Measurements from ENCODE around the gene CCDC69.
"Not testable (repeated sequence)": the region's sequence is repeated elsewhere in the genome, so short reads cannot be mapped to it uniquely, and the experiment has no call there.

Gene CCDC69

DNA sequence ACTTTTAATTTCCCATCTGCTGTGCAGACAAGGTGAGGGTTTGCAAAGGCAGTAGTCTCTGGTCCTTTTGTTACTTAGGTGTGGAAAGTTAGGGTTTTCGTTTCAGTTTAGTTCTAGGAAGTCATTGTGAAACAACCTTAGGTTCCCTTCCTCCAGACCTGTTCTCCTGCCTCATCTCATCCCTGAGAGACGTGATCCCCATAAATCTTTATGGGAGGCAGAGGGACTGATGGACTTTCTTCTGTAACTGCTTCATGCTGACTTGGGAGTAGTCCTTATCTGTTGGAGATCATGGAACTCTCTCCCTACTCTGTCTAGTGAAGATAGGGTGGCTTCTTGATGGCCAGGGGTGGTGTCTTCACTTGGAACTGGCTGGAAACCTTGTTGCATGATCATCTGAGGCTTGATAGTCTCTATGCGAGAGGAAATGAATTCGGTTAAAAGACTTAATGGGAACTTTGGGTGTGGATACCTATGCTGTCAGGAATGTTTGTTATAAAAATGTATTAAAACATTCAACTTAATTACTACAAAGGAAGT, 21.9 kb upstream of the CCDC69 start:
- no peak for DNase-seq

DNA sequence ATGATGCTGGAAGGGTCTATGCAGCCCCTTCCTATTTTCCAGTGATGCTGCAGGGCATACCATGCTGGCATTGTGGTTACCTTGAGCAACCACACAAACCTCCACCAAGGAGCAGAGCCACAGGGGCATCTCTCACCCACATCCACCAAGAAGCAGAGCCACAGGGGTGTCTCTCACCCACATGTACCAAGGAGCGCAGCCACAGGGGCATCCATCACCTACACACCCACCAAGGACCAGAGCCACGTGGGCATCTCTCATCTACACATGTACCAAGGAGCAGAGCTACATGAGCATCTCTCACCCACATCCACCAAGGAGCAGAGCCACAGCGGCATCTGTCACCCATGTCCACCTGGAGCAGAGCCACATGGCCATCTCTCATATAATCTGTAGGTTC, 20.3 kb upstream of the CCDC69 start:
- DNase-seq, result no peak

- DNase-seq, result no peak
Measured at GRCh38 chr5:151243564-151243963, 19.7 kb upstream of the CCDC69 start.

DNA sequence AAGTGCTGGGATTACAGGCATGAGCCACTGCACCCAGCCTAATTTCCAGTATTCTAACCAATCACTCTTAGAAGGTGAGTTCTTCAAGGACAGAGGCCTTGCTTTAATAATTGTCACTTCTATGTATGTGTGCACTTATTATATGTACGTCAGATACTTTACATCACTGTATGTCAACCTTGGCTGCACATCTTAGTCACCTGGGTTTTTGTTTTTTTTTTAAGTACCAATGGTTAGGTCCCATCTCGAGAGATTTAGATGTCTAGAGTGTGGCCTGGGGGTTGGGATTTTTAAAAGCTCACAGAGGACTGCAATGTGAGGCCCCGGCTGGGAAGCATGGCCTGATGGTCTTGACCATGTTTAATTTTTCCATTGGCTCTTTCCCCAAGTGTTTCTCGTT, 19.2 kb upstream of the CCDC69 start:
- no peak for DNase-seq

- no peak for DNase-seq
Measured at GRCh38 chr5:151240924-151241635, 17.2 kb upstream of the CCDC69 start.

DNA sequence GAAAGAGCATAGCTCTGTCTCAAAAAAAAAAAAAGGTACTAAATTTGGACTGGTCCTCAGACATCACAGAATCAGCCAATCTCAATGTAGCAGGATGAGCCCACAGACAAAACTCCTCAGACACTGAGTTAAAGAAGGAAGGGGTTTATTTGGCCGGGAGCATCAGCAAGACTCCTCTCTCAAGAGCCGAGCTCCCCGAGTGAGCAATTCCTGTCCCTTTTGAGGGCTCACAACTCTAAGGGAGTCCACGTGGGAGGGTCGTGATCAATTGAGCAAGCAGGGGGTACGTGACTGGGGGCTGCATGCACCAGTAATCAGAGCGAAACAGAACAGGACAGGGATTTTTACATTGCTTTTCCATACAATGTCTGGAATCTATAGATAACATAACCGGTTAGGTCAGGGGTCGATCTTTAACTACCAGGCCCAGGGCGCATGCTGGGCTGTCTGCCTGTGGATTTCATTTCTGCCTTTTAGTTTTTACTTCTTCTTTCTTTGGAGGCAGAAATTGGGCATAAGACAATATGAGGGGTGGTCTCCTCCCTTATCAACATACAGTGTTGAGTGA, 16.5 kb upstream of the CCDC69 start:
- not testable (repeated sequence) for DNase-seq

DNA sequence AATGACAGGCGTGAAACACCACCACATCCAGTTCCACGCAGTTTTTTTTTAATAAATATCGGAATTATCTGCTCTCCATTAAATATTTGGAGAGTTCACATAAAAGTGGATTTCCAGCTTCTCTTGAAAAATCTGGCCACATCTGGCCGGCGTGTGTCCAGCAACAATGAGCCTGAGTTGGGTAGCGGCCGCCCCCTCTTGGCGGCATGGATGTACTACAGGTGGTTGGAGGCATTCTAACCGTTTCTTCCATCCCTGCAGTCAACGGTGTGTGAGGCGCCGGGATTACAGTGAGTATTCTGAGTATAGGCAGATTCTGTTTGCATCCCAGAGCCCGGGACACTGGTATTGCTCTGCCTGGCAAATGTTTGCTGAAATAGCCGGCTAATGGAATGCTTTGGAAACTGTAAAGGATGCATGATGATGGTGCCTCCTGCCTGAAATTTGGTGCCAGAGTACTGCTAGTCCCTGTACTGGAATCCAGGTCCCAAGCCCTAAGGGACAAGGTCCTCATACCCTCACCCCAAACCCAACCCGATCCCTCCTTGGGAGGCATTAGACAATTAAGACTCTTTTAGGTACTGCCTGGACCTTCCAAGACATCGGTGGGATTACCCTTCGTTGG, 15.5 kb upstream of the CCDC69 start:
- DNase-seq, result peak; percentile 64

DNA sequence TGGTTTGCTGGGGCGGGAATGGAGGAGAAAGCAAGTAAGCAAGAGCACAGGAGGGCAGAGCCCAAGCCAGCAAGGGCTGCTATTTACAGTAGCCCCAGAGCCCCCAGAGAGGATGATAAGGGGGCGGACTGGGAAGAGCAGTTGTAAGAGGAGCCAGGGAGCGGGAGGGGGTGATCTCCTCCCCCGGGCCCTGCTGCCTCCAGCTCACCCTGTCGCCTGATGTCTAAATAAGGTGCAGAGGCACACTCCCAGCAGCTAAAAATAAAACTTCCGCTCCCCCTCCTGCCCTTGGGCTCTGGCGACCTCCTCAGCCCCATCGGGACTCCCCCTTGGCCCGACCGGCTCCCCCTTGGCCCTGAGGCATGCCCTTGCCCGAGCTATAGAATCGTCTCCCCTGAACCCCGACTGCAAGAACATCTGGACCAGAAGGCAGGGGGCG, 14.4 kb upstream of the CCDC69 start:
- peak; percentile 32 for DNase-seq

DNA sequence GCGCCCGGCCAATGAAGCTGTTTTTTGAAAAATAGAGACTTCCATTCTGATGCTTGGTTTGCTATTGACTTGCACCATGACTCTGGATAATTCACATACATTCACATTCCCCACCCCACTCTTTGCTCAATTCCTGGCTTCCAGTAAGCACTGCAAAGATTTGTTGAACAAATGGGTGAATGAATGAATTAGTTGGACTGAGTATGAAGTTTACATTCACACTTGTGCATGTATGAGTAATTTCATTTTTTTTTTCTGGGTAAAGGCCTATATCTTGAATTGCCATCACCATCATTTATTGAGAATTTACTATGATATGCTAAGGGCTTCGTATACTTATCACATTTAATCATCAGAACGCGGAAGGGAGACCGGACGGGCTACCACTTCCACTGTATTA, 13.8 kb upstream of the CCDC69 start:
- no peak for DNase-seq

DNA sequence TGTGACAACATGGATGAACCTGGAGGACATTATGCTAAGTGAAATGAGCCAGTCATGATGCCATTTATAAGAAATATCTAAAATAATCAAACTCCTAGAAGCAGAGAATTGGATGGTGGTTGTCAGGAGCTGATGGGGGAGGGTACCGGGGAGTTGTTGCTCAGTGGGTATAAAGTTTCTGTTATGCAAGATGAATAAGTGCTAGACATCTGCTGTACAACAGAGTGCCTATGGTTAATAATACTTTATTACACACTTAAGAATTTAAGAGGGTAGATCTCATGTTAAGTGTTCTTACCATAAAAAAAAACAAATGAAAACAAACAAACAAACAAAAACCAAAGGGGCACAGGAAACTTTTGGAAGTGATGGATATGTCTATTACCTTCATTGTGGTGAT, 13.0 kb upstream of the CCDC69 start:
- no peak for DNase-seq

DNA sequence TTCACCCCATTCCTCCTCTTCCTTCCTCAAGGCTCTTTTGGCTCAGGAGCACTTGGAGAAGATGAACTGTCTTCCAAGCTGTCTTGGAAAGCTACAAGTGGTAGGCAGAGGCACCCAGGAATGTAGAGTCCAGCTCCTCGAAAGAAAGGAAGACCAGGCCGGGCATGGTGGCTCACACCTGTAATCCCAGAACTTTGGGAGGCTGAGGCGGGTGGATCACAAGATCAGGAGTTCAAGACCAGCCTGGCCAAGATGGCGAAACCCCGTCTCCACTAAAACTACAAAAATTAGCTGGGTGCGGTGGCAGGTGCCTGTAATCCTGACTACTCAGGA, 11.3 kb upstream of the CCDC69 start:
- DNase-seq, result not testable (repeated sequence)

DNA sequence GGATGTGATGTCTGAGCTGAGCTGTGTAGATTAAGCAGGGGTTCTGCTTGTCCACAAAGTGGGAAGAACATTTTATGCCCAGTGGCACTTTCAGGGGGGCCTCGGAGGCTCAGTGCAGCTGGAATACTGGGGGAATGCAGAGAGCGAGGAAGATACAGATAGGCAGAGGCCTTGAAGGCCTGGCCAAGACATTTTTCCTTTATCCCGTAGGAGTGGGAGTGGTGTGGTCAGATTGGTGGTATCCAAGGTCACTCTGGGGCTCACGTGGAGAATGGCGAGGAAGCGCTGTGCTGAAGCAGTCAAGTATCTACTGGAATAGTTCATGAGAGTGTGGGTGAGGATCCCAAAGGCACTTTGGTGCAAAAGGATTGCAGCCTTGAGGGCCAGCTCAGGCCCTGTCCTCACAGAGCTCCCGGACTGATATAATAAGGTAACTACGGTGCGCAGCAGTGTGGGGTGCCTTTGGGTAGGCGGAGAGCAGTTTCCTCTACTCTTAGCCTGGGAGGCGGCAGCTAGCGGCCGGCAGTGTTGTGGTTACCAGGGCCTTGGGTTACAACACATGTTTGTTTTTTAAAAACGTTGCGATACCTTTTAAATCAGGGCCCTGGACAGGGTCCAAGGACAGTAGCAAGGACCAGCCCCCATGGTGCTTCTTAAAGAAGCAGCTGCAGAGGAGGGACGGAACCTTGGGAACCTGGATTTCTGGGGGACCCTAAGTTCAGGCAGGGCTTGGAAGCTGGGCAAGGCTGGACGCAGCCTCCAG, 10.8 kb upstream of the CCDC69 start:
- DNase-seq, result no peak

- DNase-seq, result no peak
Measured at GRCh38 chr5:151233616-151234085, 9.8 kb upstream of the CCDC69 start.

- DNase-seq, result no peak
Measured at GRCh38 chr5:151231359-151231758, 7.5 kb upstream of the CCDC69 start.

- DNase-seq, result no peak
Measured at GRCh38 chr5:151230048-151230680, 6.3 kb upstream of the CCDC69 start.

GRCh38 chr5:151228986-151229385, 5.1 kb upstream of the CCDC69 start:
- no peak for DNase-seq

DNA sequence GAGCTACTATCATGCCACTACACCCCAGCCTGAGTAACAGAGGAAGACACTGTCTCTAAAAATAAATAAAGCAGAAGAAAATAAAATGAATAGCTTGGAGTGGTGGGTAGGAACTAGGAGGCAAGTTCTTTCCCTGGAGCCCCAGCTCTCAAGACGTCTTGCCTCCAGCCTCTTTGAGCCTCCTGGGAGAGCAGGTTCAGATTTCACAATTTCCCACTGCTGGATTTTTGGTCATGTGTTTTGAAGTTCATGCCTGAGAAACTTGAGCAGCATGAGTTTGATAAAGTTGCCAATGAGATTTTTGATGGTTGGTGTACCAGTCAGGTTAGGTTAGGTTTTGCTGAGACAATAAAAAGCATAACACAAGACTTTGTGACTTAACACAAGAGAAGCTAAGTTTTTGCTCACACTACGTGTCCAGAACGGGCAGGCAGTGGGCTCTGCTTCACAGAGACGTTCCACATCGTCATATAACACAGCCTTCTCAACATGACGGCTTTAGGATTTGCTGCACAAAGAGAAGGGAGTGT, 4.1 kb upstream of the CCDC69 start:
- no peak for DNase-seq

DNA sequence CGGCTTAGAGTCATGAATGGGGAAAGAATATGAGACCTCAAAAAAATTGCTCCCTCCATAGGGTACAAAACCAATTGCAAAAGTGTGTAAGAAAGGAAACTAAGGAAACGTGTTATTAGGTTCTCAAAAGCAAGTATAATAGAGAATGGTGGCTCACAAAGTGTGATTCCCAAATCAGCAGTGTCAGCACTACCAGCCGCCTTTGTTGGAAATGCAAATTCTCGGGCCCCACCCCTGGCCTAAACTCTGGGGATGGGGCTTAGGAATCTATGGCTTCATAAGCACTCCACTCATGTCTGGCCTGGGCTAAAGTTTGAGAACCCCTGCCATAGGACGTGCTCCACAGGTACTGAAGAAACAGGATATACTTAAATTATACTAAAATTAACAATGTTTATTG, 1.6 kb upstream of the CCDC69 start:
- DNase-seq, result no peak

DNA sequence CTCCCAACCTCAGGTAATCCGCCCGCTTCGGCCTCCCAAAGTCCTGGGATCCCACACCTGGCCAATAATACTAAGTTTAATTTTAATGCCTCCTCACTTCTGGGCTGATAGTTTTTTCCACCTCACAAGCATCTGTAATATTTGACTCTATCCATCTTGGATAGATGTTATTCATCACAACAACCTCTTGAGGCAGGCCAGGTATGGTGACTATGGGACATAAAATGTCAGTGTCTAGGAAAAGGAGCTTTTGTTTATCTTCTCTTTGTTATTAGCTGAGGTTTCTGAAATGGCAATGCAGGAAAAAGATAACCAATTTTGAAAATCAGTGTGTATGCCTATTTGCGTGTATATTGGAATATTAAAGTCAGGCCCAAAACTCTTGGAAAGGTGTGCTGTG, 1.2 kb upstream of the CCDC69 start:
- DNase-seq, result no peak

DNA sequence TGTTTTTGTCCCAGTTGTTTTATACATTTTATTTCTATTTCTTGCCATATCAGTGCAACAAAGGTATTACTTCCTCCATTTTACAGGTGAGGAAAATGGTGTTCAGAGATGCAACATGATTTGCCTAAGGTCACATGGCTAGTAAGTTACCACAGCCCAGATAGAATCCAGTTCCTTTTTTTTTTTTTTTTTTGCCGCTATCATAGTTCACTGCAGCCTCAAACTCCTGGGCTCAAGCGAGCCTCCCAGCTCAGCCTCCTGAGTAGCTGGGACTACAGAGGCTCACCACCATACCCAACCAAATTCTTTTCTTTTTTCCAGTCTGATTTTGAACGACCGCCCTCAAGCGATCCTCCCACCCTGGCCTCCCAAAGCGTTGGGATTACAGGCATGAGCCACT, 480 bp upstream of the CCDC69 start:
- DNase-seq, result no peak

DNA sequence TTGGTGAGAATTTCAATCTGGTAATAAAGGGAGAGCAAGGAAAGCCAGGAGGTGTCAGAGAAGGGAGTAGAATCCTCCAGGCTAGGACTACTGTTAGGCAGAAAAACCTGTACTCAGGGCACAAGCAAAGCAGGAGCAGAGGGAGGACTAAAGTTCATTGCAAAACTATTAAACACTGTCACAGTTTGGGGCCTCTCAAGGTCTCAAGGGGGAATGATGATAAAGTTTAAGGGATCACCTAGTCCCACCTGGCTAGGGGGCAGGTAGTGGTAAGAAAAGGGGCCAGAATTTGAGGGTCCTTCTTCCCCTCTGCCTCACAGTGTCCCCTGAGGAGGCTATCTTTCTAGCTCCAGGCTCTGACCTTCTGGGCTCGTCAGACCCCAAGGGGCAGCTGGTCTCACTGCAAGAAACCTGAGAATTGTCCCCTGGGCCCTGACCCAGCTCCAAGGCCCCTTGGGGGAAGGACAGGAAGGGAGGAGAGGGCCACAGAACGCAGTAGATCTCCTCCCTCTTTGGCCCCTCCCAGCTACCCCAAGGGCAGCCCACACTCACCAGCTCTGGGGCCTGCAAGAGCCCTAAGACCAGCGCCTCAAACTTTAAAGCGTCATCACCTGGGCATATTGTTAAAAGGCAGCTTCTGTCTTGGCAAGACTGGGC, 974 bp downstream of the CCDC69 start:
- no peak for DNase-seq

Measured in right kidney (tissue), 1 donor.